Activated T-cell treated with anti-CD3 and anti-CD28 coated beads, Interleukin-2, amount 50 U/mL, for 24 hours (primary cell): ENCODE results near the gene ANKRD16.

Experiments used
- DNase-seq: peaks from one replicate; pipeline ENCODE4 v3.0.0-alpha.2; 2020
- H3K27ac Mint-ChIP-seq: 2 replicates; pipeline ENCODE4 v1.8.0; 2020; ENCODE audit warnings: mild to moderate bottlenecking, mixed read lengths
- H3K27me3 Mint-ChIP-seq: 2 replicates; pipeline ENCODE4 v1.8.0; 2020; ENCODE audit warnings: mixed read lengths
- H3K36me3 Mint-ChIP-seq: 2 replicates; pipeline ENCODE4 v1.8.0; 2020; ENCODE audit warnings: low read depth, mixed read lengths
- H3K4me1 Mint-ChIP-seq: 2 replicates; pipeline ENCODE4 v1.8.0; 2020; ENCODE audit warnings: low read depth, mixed read lengths
- H3K4me3 Mint-ChIP-seq: 2 replicates; pipeline ENCODE4 v1.8.0; 2020; ENCODE audit warnings: mild to moderate bottlenecking, moderate library complexity, mixed read lengths
- H3K9me3 Mint-ChIP-seq: 2 replicates; pipeline ENCODE4 v1.8.0; 2020; ENCODE audit warnings: mixed read lengths

Gene ANKRD16

GRCh38 chr10:5889624-5890451, at the start of gene ANKRD16, which contains the start of gene FBH1:
Gene ANKRD16 (minus strand): TSS chr10:5889893. CDS start chr10:5889354, 539 bp downstream.
Gene FBH1 (plus strand): TSS chr10:5890243. CDS start chr10:5890346, 103 bp downstream.
- H3K4me1 Mint-ChIP-seq = peaks cover 53% of the 10 kb centered on the region
- DNase-seq = peak; percentile 100

DNA sequence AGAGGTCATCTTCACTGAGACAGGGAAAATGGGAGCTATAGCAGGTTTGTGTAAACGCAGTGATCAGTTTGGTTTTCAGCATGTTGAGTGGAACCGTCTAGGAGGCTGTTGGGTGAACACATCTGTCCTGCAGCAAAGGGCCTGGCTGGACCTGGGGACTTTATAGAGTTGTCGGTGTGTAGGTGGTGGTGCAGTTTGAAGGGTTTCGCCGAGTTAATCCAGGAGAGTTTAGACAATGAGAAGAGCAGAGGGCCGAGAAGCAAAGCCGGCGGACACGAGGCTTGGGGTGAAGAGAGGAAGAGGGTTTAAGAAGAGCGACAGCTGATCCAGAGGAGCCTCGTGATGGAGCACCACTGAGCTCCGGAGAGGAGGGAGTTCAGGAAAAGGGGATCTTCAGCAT, 48.6 kb upstream of the ANKRD16 start:
- Mint-ChIP-seq H3K4me3 (no peak overlapping the region), H3K36me3 (peaks cover 45% of the 10 kb centered on the region), H3K27me3 (no peaks in the 10 kb centered on the region), H3K27ac (peak overlapping the region; percentile 4), H3K9me3 (no peaks in the 10 kb centered on the region), H3K4me1 (no peaks in the 10 kb centered on the region)
- DNase-seq = no peak

More at GRCh38 chr10:5889624-5890451, at the start of gene ANKRD16, which contains the start of gene FBH1:
- no peaks in the 10 kb centered on the region for H3K9me3 Mint-ChIP-seq
- no peaks in the 10 kb centered on the region for H3K27me3 Mint-ChIP-seq
- peak within 1 kb of the TSS; percentile 90 for H3K27ac Mint-ChIP-seq
- peaks cover 68% of the 10 kb centered on the region for H3K36me3 Mint-ChIP-seq
- H3K4me3 Mint-ChIP-seq = peak within 1 kb of the TSS; percentile 87

DNA sequence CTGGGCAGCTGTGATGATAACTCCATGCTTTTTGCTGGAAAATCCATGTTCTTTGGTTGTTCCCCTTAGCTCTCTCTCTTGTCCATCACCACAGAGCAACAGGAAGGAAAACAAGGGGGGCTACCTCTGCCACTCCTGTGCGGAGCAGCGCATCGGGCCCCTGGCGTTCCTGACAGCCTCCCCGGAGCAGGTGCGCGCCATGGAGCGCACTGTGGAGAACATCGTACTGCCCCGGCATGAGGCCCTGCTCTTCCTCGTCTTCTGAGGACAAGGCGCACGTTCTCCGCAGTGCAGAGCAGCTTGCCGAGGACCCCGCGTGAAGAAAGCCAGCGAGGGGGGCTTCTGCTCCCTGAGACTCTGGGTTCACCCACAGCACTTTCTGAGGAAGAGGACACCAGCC, 47.3 kb upstream of the ANKRD16 start:
- H3K4me3 Mint-ChIP-seq = no peak overlapping the region
- H3K4me1 Mint-ChIP-seq = no peaks in the 10 kb centered on the region
- peaks cover 57% of the 10 kb centered on the region for H3K36me3 Mint-ChIP-seq
- H3K27me3 Mint-ChIP-seq = no peaks in the 10 kb centered on the region
- H3K27ac Mint-ChIP-seq = no peak overlapping the region
- DNase-seq = no peak
- no peaks in the 10 kb centered on the region for H3K9me3 Mint-ChIP-seq

DNA sequence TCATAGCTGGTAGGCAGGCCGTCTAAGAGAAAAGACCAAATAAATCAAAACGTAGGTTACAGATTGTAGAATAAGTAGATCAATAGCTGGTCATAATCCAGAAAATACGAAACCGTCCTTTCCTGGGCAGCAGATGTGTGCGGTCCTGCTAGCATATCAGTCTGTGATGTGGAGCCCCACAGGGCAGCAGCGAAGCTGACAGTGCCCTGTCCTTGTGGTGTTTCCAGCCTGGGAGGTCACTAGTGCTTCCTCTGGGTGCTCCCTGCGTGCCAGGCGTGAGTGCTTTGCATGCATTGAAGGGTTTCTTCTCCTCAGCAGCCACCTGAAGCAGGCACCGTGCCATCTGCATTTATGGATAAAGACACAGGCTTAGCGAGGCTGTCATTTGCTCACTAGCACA, 45.9 kb upstream of the ANKRD16 start:
- DNase-seq = no peak
- H3K4me1 Mint-ChIP-seq = no peaks in the 10 kb centered on the region
- H3K9me3 Mint-ChIP-seq = no peaks in the 10 kb centered on the region
- H3K27me3 Mint-ChIP-seq = no peaks in the 10 kb centered on the region
- H3K27ac Mint-ChIP-seq = no peak overlapping the region
- H3K4me3 Mint-ChIP-seq = no peak overlapping the region
- peaks cover 69% of the 10 kb centered on the region for H3K36me3 Mint-ChIP-seq

GRCh38 chr10:5933909-5934546, 44.3 kb upstream of the ANKRD16 start:
- no peaks in the 10 kb centered on the region for H3K4me1 Mint-ChIP-seq
- no peak for DNase-seq
- no peaks in the 10 kb centered on the region for H3K27me3 Mint-ChIP-seq
- H3K4me3 Mint-ChIP-seq = no peak overlapping the region
- H3K9me3 Mint-ChIP-seq = no peaks in the 10 kb centered on the region
- H3K36me3 Mint-ChIP-seq = peaks cover 85% of the 10 kb centered on the region
- H3K27ac Mint-ChIP-seq = no peak overlapping the region

- Mint-ChIP-seq H3K36me3 (peaks cover 85% of the 10 kb centered on the region), H3K4me1 (no peaks in the 10 kb centered on the region), H3K27me3 (no peaks in the 10 kb centered on the region), H3K9me3 (no peaks in the 10 kb centered on the region), H3K4me3 (no peak overlapping the region), H3K27ac (peak overlapping the region; percentile 18)
- DNase-seq = no peak
These were observed 42.7 kb upstream of the ANKRD16 start for GRCh38 chr10:5932345-5932744.

DNA sequence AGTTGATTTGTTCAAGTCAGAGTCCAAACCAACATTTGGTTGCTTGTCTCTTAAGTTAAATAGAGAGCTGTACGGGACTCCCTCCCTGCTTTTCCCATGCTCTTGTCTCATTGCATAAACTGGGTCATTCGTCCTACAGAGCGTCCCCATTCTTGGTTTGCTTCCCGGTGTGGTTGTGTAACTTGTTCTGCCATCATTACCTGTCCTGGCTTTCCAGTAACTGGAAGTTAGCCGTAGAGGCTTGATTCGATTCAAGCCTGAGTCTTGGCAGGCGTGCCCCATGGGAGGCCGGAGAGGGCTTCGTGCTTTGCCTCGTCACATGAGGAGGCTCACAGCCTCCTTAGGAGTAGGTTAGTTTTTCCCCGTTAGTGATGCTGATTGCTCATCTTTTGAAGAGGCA, 40.6 kb upstream of the ANKRD16 start:
- no peak for DNase-seq
- H3K36me3 Mint-ChIP-seq = peaks cover 88% of the 10 kb centered on the region
- H3K9me3 Mint-ChIP-seq = no peaks in the 10 kb centered on the region
- H3K4me1 Mint-ChIP-seq = no peaks in the 10 kb centered on the region
- H3K27me3 Mint-ChIP-seq = no peaks in the 10 kb centered on the region
- H3K4me3 Mint-ChIP-seq = no peak overlapping the region
- no peak overlapping the region for H3K27ac Mint-ChIP-seq

DNA sequence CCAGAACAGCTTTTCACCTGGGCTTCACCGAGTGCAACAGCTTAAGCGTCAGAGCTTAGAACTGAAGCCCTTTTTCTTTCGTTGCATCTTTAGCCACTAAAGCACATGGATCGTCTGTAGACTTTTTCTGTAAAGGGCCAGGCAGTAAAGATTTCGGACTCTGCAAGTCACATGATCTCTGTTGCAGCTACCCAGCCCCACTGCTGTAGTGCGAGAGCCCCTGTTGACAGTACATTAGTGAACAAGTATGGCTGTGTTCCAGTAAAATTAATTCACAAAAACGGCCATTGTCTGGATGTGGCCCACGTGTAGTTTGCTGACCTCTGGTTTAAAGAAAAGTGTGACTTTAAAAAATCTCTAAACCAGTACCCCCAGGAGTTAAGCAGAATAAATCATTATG, 39.7 kb upstream of the ANKRD16 start:
- Mint-ChIP-seq H3K4me1 (no peaks in the 10 kb centered on the region), H3K27ac (no peak overlapping the region), H3K27me3 (no peaks in the 10 kb centered on the region), H3K9me3 (no peaks in the 10 kb centered on the region), H3K4me3 (no peak overlapping the region), H3K36me3 (peaks cover 92% of the 10 kb centered on the region)
- DNase-seq = no peak

- H3K36me3 Mint-ChIP-seq = peaks cover 94% of the 10 kb centered on the region
- no peak overlapping the region for H3K4me3 Mint-ChIP-seq
- no peaks in the 10 kb centered on the region for H3K4me1 Mint-ChIP-seq
- H3K27ac Mint-ChIP-seq = no peak overlapping the region
- H3K9me3 Mint-ChIP-seq = no peaks in the 10 kb centered on the region
- no peak for DNase-seq
- H3K27me3 Mint-ChIP-seq = no peaks in the 10 kb centered on the region
These were observed 37.6 kb upstream of the ANKRD16 start for GRCh38 chr10:5927306-5927705.

- Mint-ChIP-seq H3K36me3 (peaks cover 97% of the 10 kb centered on the region), H3K9me3 (no peaks in the 10 kb centered on the region), H3K27ac (no peak overlapping the region)
These were observed 35.2 kb upstream of the ANKRD16 start for GRCh38 chr10:5924889-5925288.

GRCh38 chr10:5921746-5922145, 32.1 kb upstream of the ANKRD16 start:
- H3K27ac Mint-ChIP-seq = no peak overlapping the region
- H3K4me1 Mint-ChIP-seq = peaks cover 3% of the 10 kb centered on the region
- no peaks in the 10 kb centered on the region for H3K27me3 Mint-ChIP-seq
- no peak for DNase-seq
- H3K4me3 Mint-ChIP-seq = no peak overlapping the region
- no peaks in the 10 kb centered on the region for H3K9me3 Mint-ChIP-seq
- peaks cover 98% of the 10 kb centered on the region for H3K36me3 Mint-ChIP-seq

More at GRCh38 chr10:5924889-5925288, 35.2 kb upstream of the ANKRD16 start:
- DNase-seq = no peak
- Mint-ChIP-seq H3K4me3 (no peak overlapping the region), H3K27me3 (no peaks in the 10 kb centered on the region), H3K4me1 (peaks cover 3% of the 10 kb centered on the region)

GRCh38 chr10:5919568-5919967, 29.9 kb upstream of the ANKRD16 start:
- no peaks in the 10 kb centered on the region for H3K27me3 Mint-ChIP-seq
- peaks cover 99% of the 10 kb centered on the region for H3K36me3 Mint-ChIP-seq
- peaks cover 3% of the 10 kb centered on the region for H3K4me1 Mint-ChIP-seq
- no peak overlapping the region for H3K4me3 Mint-ChIP-seq
- H3K27ac Mint-ChIP-seq = no peak overlapping the region
- no peaks in the 10 kb centered on the region for H3K9me3 Mint-ChIP-seq
- DNase-seq = no peak

GRCh38 chr10:5918763-5919162, 29.1 kb upstream of the ANKRD16 start:
- DNase-seq = no peak
- Mint-ChIP-seq H3K27ac (no peak overlapping the region), H3K36me3 (peaks cover 99% of the 10 kb centered on the region), H3K4me1 (peaks cover 3% of the 10 kb centered on the region), H3K4me3 (no peak overlapping the region), H3K9me3 (no peaks in the 10 kb centered on the region), H3K27me3 (no peaks in the 10 kb centered on the region)

DNA sequence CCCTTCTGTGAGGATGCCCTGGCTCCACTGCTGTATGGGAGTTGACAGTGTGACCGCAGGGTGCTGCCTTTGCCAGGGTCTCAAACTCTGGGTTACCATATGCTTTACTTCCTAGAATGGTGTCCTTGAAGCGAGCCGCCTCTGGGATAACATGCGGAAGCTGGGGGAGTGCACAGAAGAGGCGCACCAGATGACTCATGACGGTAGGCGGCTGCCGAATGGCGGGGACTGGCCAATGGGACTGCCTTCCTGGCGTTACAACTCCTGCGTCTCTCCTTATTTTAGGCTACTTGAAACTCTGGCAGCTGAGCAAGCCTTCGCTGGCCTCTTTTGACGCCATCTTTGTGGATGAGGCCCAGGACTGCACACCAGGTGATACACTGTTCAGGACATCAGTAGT, 27.6 kb upstream of the ANKRD16 start:
- DNase-seq = no peak
- no peak overlapping the region for H3K27ac Mint-ChIP-seq
- peaks cover 3% of the 10 kb centered on the region for H3K4me1 Mint-ChIP-seq
- H3K4me3 Mint-ChIP-seq = no peak overlapping the region
- no peaks in the 10 kb centered on the region for H3K9me3 Mint-ChIP-seq
- peaks cover 98% of the 10 kb centered on the region for H3K36me3 Mint-ChIP-seq
- no peaks in the 10 kb centered on the region for H3K27me3 Mint-ChIP-seq

- H3K36me3 Mint-ChIP-seq = peaks cover 95% of the 10 kb centered on the region
- no peak overlapping the region for H3K27ac Mint-ChIP-seq
- H3K4me3 Mint-ChIP-seq = no peak overlapping the region
These were observed 25.8 kb upstream of the ANKRD16 start for GRCh38 chr10:5915451-5915850.

More at GRCh38 chr10:5915451-5915850, 25.8 kb upstream of the ANKRD16 start:
- Mint-ChIP-seq H3K27me3 (no peaks in the 10 kb centered on the region), H3K9me3 (no peaks in the 10 kb centered on the region), H3K4me1 (peaks cover under 1% of the 10 kb centered on the region)
- no peak for DNase-seq
